RPMI8226 (cell line): ENCODE results near the gene FGF22.
"Not testable (repeated sequence)": the region's sequence is repeated elsewhere in the genome, so short reads cannot be mapped to it uniquely, and the experiment has no call there.

Experiments used
- DNase-seq: peaks from one replicate; pipeline ENCODE4 v3.0.0-alpha.2; 2015

Gene FGF22

GRCh38 chr19:622666-623065 is 17.0 kb upstream of the FGF22 start:
- no peak for DNase-seq

GRCh38 chr19:623175-623916 is 16.3 kb upstream of the FGF22 start:
- DNase-seq: no peak

- DNase-seq: no peak
Measured at GRCh38 chr19:623974-624373, 15.7 kb upstream of the FGF22 start.

GRCh38 chr19:624433-625109 is 15.1 kb upstream of the FGF22 start:
- no peak for DNase-seq

GRCh38 chr19:625257-625656 is 14.4 kb upstream of the FGF22 start:
- no peak for DNase-seq

GRCh38 chr19:626566-626965 is 13.1 kb upstream of the FGF22 start:
- DNase-seq: not testable (repeated sequence)

GRCh38 chr19:628168-628567 is 11.5 kb upstream of the FGF22 start:
- DNase-seq: no peak

GRCh38 chr19:629515-629914 is 10.2 kb upstream of the FGF22 start:
- DNase-seq: not testable (repeated sequence)

GRCh38 chr19:629961-630714 is 9.5 kb upstream of the FGF22 start:
- no peak for DNase-seq

- peak; percentile 75 for DNase-seq
Measured at GRCh38 chr19:632579-633067, 7.1 kb upstream of the FGF22 start.

GRCh38 chr19:633068-633785 is 6.5 kb upstream of the FGF22 start, which contains the start of gene POLRMT:
TSS of gene POLRMT (minus strand) at chr19:633537. CDS start at chr19:633512, 25 bp downstream.
- peak; percentile 98 for DNase-seq

- DNase-seq: peak; percentile 35
Measured at GRCh38 chr19:633786-634639, 5.7 kb upstream of the FGF22 start.

GRCh38 chr19:634975-635652 is 4.6 kb upstream of the FGF22 start:
- no peak for DNase-seq

- DNase-seq: no peak
Measured at GRCh38 chr19:638906-639252, 800 bp upstream of the FGF22 start.

- no peak for DNase-seq
Measured at GRCh38 chr19:640161-640558, 481 bp downstream of the FGF22 start.

GRCh38 chr19:640606-641189 is 1.0 kb downstream of the FGF22 start:
- DNase-seq: no peak

- no peak for DNase-seq
Measured at GRCh38 chr19:641702-642101, 2.0 kb downstream of the FGF22 start.

GRCh38 chr19:642767-643727 is 3.4 kb downstream of the FGF22 start:
- no peak for DNase-seq

GRCh38 chr19:643736-644135 is 4.1 kb downstream of the FGF22 start:
- DNase-seq: no peak

GRCh38 chr19:644363-644762 is 4.7 kb downstream of the FGF22 start:
- no peak for DNase-seq
